HAP-1 (cell line): ENCODE measurements around the gene AIG1.
"Not testable (repeated sequence)": the region's sequence is repeated elsewhere in the genome, so short reads cannot be mapped to it uniquely, and the experiment has no call there.

Experiments
- DNase-seq, 2 experiments: peaks; one replicate each; pipeline ENCODE4 v3.0.0-alpha.2; 2016 to 2020; ENCODE audit warnings: low spot score in 2 of 2
- H3K27me3 ChIP-seq: fragments of 250-450 bp; sonication (Bioruptor Pico); 2 replicates; pipeline ENCODE4 v1.5.1; 2020; ENCODE audit warnings: low read depth, mild to moderate bottlenecking, moderate library complexity
- H3K36me3 ChIP-seq: fragments of 250-450 bp; sonication (Bioruptor Pico); replicated peaks from 2 replicates; pipeline ENCODE4 v1.5.1; 2020; ENCODE audit warnings: mild to moderate bottlenecking
- H3K4me1 ChIP-seq: fragments of 250-450 bp; sonication (Bioruptor Pico); 2 replicates; pipeline ENCODE4 v1.5.1; 2020; ENCODE audit warnings: mild to moderate bottlenecking
- H3K4me3 ChIP-seq: fragments of 250-450 bp; sonication (Bioruptor Pico); 2 replicates; pipeline ENCODE4 v1.5.1; 2020; ENCODE audit warnings: mild to moderate bottlenecking, moderate library complexity
- H3K9me3 ChIP-seq: fragments of 250-450 bp; sonication (Bioruptor Pico); 2 replicates; pipeline ENCODE4 v1.5.1; 2020; ENCODE audit warnings: mild to moderate bottlenecking, moderate library complexity
- in situ Hi-C: fragments of 300-500 bp; cut with MboI; formaldehyde crosslinking; loops from 3 replicates; pipeline ENCODE4 v1.14.3; 2020; ENCODE audit warnings: low sequenced_read_pairs, inconsistent platforms, mixed read lengths

AIG1 gene

DNA sequence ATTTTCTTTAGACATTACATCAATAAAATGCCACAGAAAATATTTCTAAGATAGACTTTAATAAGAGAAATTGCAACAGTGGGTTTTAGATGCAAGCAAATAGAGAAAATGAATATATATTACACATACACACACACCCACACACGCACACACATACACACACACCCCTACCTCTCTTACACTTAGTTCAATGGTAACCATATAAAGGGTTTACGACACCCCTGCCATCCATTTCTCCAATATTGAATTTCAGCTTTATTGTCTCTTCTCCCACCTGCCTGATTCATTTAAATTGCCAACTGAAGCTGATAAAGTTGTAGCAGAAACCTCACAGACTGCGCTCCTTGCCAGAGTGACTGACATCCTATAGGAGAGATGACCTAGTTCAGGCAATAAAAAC is 235.2 kb downstream of the AIG1 start:
- H3K27me3 ChIP-seq = no peaks in the 10 kb centered on the region
- in situ Hi-C loops = no loop called here
- H3K36me3 ChIP-seq = no peaks in the 10 kb centered on the region
- H3K4me1 ChIP-seq = no peaks in the 10 kb centered on the region
- no peak for DNase-seq
- H3K9me3 ChIP-seq = no peaks in the 10 kb centered on the region
- H3K4me3 ChIP-seq = no peak overlapping the region

DNA sequence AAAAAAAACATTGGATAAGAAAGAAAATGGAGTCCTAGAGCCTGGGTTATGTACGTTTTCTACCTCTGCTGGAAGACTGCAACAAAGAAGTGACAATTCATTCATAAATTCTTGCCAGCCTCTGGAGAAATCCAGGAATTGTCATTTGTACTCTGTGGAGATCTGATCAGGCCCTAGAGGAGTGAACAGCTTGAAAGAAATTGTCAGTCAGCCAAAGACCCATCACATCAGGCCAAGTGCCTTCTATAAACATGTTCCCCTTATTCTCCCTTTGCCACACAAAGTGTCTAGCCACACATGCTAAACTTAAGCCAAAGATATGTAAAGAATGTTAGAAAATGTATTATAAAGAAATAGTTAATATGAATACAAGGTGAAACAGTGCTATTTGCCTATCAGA is 237.4 kb downstream of the AIG1 start:
- Histone ChIP-seq H3K4me3 (no peak overlapping the region), H3K36me3 (no peaks in the 10 kb centered on the region), H3K9me3 (no peaks in the 10 kb centered on the region), H3K4me1 (no peaks in the 10 kb centered on the region), H3K27me3 (no peaks in the 10 kb centered on the region)
- in situ Hi-C loops = no loop called here
- DNase-seq = no peak

GRCh38 chr6:143299253-143300166 is 238.8 kb downstream of the AIG1 start:
- H3K9me3 ChIP-seq = no peaks in the 10 kb centered on the region
- in situ Hi-C loops = no loop called here
- H3K4me3 ChIP-seq = no peak overlapping the region
- no peaks in the 10 kb centered on the region for H3K4me1 ChIP-seq
- no peaks in the 10 kb centered on the region for H3K27me3 ChIP-seq
- DNase-seq = no peak
- no peaks in the 10 kb centered on the region for H3K36me3 ChIP-seq

DNA sequence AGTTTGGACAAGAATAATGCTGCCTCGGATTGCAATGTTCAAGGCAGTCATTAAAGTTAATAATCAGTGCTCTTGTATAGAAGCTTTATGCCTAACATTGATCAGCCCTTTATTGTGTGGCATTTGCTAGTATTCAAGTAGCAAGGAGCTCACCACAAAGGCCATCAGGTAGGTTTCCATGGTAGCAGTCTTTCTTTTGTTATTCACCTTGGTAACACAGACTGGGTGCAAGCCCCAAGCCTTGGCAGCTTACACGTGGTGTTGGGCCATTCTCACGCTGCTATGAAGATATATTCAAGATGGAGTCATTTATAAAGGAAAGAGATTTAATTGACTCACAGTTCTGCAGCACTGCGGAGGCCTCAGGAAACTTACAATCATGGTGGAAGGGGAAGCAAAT is 240.5 kb downstream of the AIG1 start:
- in situ Hi-C loops = no loop called here
- Histone ChIP-seq H3K4me1 (no peaks in the 10 kb centered on the region), H3K36me3 (no peaks in the 10 kb centered on the region), H3K4me3 (no peak overlapping the region), H3K9me3 (no peaks in the 10 kb centered on the region), H3K27me3 (no peaks in the 10 kb centered on the region)
- peak in 1 of 2 experiments; percentile 31 for DNase-seq

GRCh38 chr6:143307760-143308159 is 247.1 kb downstream of the AIG1 start:
- H3K4me1 ChIP-seq, H3K36me3 ChIP-seq, H3K9me3 ChIP-seq, H3K4me3 ChIP-seq, H3K27me3 ChIP-seq, in situ Hi-C loops: not testable (repeated sequence)
- peak in 1 of 2 experiments; percentile 40 for DNase-seq

- H3K27me3 ChIP-seq = no peaks in the 10 kb centered on the region
- peaks cover 2% of the 10 kb centered on the region; the same call in 1 of the 2 replicates for H3K4me1 ChIP-seq
- H3K9me3 ChIP-seq = no peaks in the 10 kb centered on the region
- in situ Hi-C loops = no loop called here
- H3K4me3 ChIP-seq = no peak overlapping the region
- H3K36me3 ChIP-seq = no peaks in the 10 kb centered on the region
- no peak for DNase-seq
Measured at GRCh38 chr6:143313163-143313562, 252.5 kb downstream of the AIG1 start.

GRCh38 chr6:143321491-143322086 is 260.9 kb downstream of the AIG1 start:
- no peak overlapping the region for H3K4me3 ChIP-seq
- no peaks in the 10 kb centered on the region for H3K4me1 ChIP-seq
- H3K9me3 ChIP-seq = no peaks in the 10 kb centered on the region
- H3K27me3 ChIP-seq = no peaks in the 10 kb centered on the region
- no peaks in the 10 kb centered on the region for H3K36me3 ChIP-seq
- no peak for DNase-seq
- in situ Hi-C loops = no loop called here

DNA sequence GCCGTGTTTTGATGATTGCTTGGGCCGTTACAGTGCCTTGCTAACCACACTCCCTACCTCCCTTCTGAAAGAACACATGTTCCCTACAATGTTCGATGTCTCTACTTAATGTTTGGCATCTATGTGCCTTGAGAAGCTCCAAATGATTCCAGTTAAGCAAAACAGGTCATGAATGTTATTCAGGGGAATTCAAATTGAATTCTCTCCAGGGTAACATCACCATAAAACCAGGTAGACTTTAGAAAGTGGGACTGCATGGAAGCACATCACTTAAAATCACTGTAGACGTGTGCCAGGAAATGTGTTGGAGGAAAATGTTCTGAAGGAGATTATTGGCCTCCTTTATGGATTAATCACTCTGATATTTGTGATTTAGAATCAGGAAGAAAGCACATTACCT is 261.7 kb downstream of the AIG1 start:
- Histone ChIP-seq H3K4me1 (no peaks in the 10 kb centered on the region), H3K4me3 (no peak overlapping the region), H3K36me3 (no peaks in the 10 kb centered on the region), H3K27me3 (no peaks in the 10 kb centered on the region), H3K9me3 (no peaks in the 10 kb centered on the region)
- in situ Hi-C loops = no loop called here
- no peak for DNase-seq

DNA sequence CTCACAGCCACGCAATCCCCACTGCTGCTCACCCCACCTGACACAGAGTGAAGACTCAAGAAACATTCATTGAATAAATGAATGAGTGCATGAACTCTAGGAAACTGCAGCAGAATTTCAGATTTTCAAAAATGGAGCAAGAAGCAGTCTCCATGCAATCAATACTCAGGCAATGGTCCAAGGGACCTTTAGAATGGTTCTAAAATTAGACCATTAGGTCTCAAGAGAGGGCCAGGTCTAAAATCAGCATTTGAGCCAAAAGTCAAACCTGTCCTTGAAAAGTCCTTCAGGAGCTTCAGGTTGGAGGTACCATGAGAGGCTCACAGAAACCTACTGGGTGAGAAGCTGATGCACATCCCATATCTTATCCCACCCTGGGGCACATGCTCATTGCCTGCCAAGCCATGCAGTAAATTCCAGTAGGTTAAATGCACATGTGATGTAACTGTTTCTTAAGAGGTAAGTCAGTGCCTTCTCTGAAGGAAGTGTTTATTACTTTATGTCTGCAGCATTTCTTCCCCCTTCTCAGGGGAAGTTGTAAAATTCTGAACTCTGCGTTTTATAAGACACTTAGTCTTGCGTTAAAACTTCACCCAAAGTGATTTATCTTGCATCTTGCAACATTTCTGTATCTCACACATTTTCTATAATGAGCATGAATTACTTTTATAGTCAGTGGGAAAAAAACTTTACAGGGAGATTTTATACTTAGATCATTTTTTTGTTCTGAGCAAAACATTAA is 263.2 kb downstream of the AIG1 start:
- Histone ChIP-seq H3K27me3 (no peaks in the 10 kb centered on the region), H3K4me3 (no peak overlapping the region), H3K36me3 (no peaks in the 10 kb centered on the region), H3K4me1 (no peaks in the 10 kb centered on the region), H3K9me3 (no peaks in the 10 kb centered on the region)
- no peak for DNase-seq
- in situ Hi-C loops = no loop called here

DNA sequence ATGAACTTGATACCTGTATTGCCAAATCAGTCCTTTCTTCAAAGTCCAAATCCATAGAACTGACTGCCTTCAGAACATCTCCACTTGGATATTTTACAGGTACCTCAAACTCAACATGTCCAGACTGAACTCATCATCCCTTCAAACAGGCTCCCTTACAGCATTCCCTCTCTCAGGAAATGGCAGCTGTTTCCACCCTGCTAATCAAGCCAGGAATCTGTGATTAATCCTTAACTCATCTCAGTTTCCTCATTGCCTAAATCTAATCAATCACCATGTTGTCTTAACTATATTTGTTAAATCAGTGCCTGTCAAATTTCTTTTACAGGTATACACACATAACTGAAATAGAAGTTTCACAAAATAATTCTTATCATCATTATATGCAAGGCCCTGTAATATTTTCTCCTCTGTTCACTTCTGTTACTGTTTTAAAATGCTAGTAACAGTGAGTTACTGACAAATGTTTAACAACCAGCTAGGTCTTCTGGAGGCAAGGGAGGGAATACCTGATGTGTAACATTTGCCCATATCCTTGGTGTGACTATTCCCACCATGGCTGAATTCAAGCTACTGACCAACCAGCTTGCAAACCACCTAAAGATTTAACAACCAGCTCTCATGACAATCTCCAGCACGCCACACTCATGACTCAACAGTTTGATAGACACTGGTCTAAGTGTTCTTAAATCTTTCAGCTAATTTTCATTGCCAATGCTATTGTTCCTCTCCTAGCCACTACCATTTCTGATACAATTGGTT is 264.9 kb downstream of the AIG1 start:
- in situ Hi-C loops = no loop called here
- H3K4me3 ChIP-seq = no peak overlapping the region
- no peak for DNase-seq
- H3K36me3 ChIP-seq = no peaks in the 10 kb centered on the region
- H3K9me3 ChIP-seq = no peaks in the 10 kb centered on the region
- H3K4me1 ChIP-seq = no peaks in the 10 kb centered on the region
- no peaks in the 10 kb centered on the region for H3K27me3 ChIP-seq

DNA sequence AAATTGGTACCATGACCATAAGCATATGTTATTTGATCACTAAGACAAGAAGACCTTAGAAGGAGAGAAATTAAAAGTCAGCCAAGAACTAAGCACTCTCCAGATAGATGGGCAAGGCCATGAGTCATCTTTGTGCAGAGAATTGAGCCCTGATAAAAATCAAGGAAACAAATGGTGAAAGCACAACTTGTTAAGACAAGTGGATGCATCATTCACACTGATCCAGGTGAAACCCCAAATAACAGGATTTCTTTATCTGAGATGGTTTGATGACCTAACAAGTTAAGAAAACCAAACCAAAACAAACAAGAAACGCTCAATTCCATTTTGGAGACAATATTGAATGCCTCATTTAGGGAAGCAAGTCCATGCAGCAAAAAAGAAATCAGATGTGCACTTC is 268.2 kb downstream of the AIG1 start:
- no peaks in the 10 kb centered on the region for H3K27me3 ChIP-seq
- H3K9me3 ChIP-seq = no peaks in the 10 kb centered on the region
- H3K36me3 ChIP-seq = no peaks in the 10 kb centered on the region
- H3K4me1 ChIP-seq = no peaks in the 10 kb centered on the region
- DNase-seq = no peak
- in situ Hi-C loops = no loop called here
- no peak overlapping the region for H3K4me3 ChIP-seq

DNA sequence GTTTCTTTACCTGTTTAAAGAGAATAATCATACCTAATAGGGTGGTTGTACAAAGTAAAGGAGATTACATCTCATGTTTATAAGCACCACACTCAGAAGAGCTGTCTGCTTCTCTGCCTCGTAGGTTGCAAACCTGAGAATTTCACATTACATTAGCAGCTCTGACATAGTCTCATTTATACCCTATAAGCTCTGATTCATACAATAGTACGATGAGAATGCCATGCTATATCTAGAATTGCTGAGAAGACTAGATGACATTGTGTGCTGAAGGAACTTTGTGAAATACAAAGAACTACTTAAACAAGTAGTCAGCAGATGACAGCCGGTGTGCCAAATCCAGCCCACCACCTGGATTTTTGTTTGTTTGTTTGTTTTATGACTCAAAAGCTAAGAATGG is 268.6 kb downstream of the AIG1 start:
- Histone ChIP-seq H3K9me3 (no peaks in the 10 kb centered on the region), H3K36me3 (no peaks in the 10 kb centered on the region), H3K4me3 (no peak overlapping the region), H3K27me3 (no peaks in the 10 kb centered on the region), H3K4me1 (no peaks in the 10 kb centered on the region)
- no peak for DNase-seq
- in situ Hi-C loops = no loop called here

DNA sequence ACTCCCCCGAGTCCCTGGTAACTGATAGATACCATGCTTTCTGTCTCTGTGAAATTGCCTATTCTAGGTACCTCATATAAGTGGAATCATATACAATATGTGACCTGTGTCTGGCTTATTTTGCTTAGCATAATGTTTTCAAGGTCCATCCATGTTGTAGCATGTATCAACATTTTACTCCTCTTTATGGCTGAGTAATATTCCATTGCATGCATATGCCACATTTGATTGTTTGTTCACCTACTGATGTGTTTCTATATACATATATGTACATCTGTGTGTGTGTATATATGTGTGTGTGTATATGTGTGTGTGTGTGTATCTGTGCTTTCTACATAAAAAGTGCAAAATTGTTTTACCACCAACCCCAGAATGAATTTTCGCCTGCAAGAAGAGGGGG is 270.7 kb downstream of the AIG1 start:
- no peaks in the 10 kb centered on the region for H3K4me1 ChIP-seq
- no peaks in the 10 kb centered on the region for H3K36me3 ChIP-seq
- DNase-seq = no peak
- H3K4me3 ChIP-seq = no peak overlapping the region
- no peaks in the 10 kb centered on the region for H3K27me3 ChIP-seq
- in situ Hi-C loops = no loop called here
- H3K9me3 ChIP-seq = no peaks in the 10 kb centered on the region
